ENCODE data around the gene PPP1R13B. TPM values are rescaled to one million over a fixed set of nuclear protein-coding genes. Genes with fewer than 3 reads are reported as not detected.

PPP1R13B gene
- total and polyA plus RNA-seq, 7 experiments from 2014 or later = 3.3 to 26.8 (median 16.9) TPM

DNA sequence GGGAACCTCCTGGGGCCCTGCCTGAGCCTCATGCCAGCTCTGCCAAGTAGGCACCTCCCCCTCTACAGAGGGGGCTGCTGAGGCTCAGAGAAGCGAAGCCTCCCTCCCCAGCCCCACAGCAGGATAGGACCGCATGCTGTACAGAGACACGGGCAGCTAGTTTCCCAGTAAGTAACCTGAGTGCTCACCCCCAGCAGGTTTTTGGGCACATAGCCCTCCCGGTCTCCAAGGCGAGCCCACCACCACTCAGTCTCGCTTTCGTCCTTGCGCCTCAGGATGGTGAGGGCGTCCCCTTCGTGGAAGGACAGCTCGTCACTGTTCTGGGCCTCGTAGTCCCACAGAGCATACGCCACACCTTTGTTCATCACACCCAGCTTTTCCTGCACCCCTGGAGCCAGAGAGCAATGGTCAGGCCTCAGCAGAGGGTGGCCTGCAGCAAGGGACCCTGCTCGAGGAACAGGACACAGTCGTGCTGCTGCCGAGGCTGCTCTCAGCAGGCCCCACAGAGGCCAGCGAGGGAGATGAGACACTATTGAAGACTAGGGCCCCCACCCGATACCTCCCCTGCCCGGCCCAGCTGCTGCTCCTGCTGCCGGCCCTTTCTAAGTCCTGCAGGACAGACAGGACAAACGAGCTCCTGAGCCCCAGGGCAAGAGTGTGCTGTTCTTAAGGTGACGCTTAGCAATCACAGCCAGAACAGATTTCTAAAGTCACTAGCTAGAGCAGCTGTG, 111.4 kb downstream of the PPP1R13B start:
- intact Hi-C loops (cut with micrococcal nuclease) = no loop called here
- Histone ChIP-seq H3K4me1 (ENCODE audit: control insufficient read depth in 2 of 2, insufficient read depth in 2 of 2, low read length in 2 of 2) (no peaks in the 10 kb centered on the region), H3K27ac (ENCODE audit: low read depth, low read length) (no peak overlapping the region), H3K27me3 (ENCODE audit: control insufficient read depth in 2 of 2, insufficient read depth in 2 of 2, low read length in 2 of 2) (no peaks in the 10 kb centered on the region), H3K36me3 (ENCODE audit: control insufficient read depth in 2 of 3, insufficient read depth in 3 of 3, low read length in 3 of 3) (peaks cover 0 to 78% (median 0%) of the 10 kb centered on the region in 3 experiments), H3K9me3 (ENCODE audit: control insufficient read depth in 2 of 3, low read length in 3 of 3) (no peaks in the 10 kb centered on the region), H3K4me3 (ENCODE audit: low read length) (no peak overlapping the region)
- H3K4me3 Mint-ChIP-seq = no peak overlapping the region
- no peak overlapping the region for H3K27ac Mint-ChIP-seq
- ATAC-seq (no peak), DNase-seq (no peak)
- ChIA-PET CTCF (no interaction called here), POLR2A (no interaction called here)
- no peaks in the 10 kb centered on the region for H3K4me1 Mint-ChIP-seq
- peaks cover 0 to 1% (median 0%) of the 10 kb centered on the region in 11 donors for H3K9me3 Mint-ChIP-seq
- peaks cover 0 to 30% (median 8%) of the 10 kb centered on the region in 5 donors for H3K36me3 Mint-ChIP-seq
- no peaks in the 10 kb centered on the region for H3K27me3 Mint-ChIP-seq

DNA sequence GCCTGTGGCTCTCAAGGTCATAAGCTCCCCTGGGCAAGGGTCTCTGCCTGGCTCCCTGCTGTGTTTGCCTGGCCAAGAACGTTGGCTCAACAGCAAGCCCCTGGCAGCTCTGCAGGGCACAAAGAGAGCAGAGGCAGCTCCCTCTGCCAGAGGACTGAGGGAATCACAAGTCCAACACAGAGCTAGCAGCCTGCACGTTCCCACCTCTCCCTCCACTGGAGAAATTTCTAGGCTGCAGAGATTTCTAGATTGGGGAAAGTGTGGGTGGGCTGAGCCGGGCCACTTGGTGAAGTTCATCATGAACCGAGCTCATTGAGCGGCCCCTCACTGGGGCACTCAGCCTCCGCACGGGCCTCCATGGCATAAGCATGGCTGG, 111.9 kb downstream of the PPP1R13B start:
- H3K27me3 ChIP-seq (ENCODE audit: control insufficient read depth in 2 of 2, insufficient read depth in 2 of 2, low read length in 2 of 2) = no peaks in the 10 kb centered on the region
- H3K4me1 ChIP-seq (ENCODE audit: control insufficient read depth in 2 of 2, insufficient read depth in 2 of 2, low read length in 2 of 2) = no peaks in the 10 kb centered on the region
- no peak for DNase-seq
- no peak overlapping the region for H3K27ac Mint-ChIP-seq
- no peak for ATAC-seq
- H3K9me3 ChIP-seq (ENCODE audit: control insufficient read depth in 2 of 3, low read length in 3 of 3) = no peaks in the 10 kb centered on the region
- H3K36me3 ChIP-seq (ENCODE audit: control insufficient read depth in 2 of 3, insufficient read depth in 3 of 3, low read length in 3 of 3) = peaks cover 0 to 72% (median 0%) of the 10 kb centered on the region in 3 experiments
- H3K27me3 Mint-ChIP-seq = no peaks in the 10 kb centered on the region
- no peak overlapping the region for H3K4me3 Mint-ChIP-seq
- no peak overlapping the region for H3K4me3 ChIP-seq (ENCODE audit: low read length)
- H3K36me3 Mint-ChIP-seq = peaks cover 0 to 26% (median 6%) of the 10 kb centered on the region in 5 donors
- no peaks in the 10 kb centered on the region for H3K4me1 Mint-ChIP-seq
- peaks cover 0 to 1% (median 0%) of the 10 kb centered on the region in 11 donors for H3K9me3 Mint-ChIP-seq
- ChIA-PET POLR2A (no interaction called here), CTCF (no interaction called here)
- H3K27ac ChIP-seq (ENCODE audit: low read depth, low read length) = no peak overlapping the region
- intact Hi-C loops (cut with micrococcal nuclease) = no loop called here

DNA sequence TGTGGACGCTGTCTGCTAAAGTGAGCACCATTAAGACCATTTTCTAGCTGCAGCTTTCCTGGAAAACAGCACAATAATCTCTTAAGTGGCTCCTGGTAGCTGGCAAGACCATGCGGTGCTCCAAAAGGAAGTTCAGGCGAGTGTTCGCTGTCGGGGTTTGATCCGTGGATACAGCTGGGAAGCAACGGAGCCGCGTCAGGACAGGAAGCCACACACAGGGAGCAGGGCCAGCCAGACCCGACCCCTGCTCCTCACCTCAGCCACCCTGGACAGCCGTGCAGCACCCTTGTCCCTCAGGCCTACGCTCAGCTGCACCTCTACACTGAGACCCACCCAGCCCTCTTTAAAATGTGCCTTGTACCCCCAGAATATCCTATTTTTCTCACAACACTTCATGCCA, 112.4 kb downstream of the PPP1R13B start:
- ChIA-PET POLR2A (no interaction called here), CTCF (no interaction called here)
- peaks cover 0 to 24% (median 4%) of the 10 kb centered on the region in 5 donors for H3K36me3 Mint-ChIP-seq
- Histone ChIP-seq H3K9me3 (ENCODE audit: control insufficient read depth in 2 of 3, low read length in 3 of 3) (no peaks in the 10 kb centered on the region), H3K27me3 (ENCODE audit: control insufficient read depth in 2 of 2, insufficient read depth in 2 of 2, low read length in 2 of 2) (no peaks in the 10 kb centered on the region), H3K4me1 (ENCODE audit: control insufficient read depth in 2 of 2, insufficient read depth in 2 of 2, low read length in 2 of 2) (no peaks in the 10 kb centered on the region), H3K36me3 (ENCODE audit: control insufficient read depth in 2 of 3, insufficient read depth in 3 of 3, low read length in 3 of 3) (peaks cover 0 to 68% (median 0%) of the 10 kb centered on the region in 3 experiments), H3K4me3 (ENCODE audit: low read length) (no peak overlapping the region), H3K27ac (ENCODE audit: low read depth, low read length) (no peak overlapping the region)
- peaks cover 0 to 1% (median 0%) of the 10 kb centered on the region in 11 donors for H3K9me3 Mint-ChIP-seq
- H3K27me3 Mint-ChIP-seq = no peaks in the 10 kb centered on the region
- ATAC-seq (no peak), DNase-seq (no peak)
- intact Hi-C loops (cut with micrococcal nuclease) = no loop called here
- H3K4me1 Mint-ChIP-seq = no peaks in the 10 kb centered on the region
- peak overlapping the region in 1 of 9 donors; percentile 68 for H3K27ac Mint-ChIP-seq
- no peak overlapping the region for H3K4me3 Mint-ChIP-seq

DNA sequence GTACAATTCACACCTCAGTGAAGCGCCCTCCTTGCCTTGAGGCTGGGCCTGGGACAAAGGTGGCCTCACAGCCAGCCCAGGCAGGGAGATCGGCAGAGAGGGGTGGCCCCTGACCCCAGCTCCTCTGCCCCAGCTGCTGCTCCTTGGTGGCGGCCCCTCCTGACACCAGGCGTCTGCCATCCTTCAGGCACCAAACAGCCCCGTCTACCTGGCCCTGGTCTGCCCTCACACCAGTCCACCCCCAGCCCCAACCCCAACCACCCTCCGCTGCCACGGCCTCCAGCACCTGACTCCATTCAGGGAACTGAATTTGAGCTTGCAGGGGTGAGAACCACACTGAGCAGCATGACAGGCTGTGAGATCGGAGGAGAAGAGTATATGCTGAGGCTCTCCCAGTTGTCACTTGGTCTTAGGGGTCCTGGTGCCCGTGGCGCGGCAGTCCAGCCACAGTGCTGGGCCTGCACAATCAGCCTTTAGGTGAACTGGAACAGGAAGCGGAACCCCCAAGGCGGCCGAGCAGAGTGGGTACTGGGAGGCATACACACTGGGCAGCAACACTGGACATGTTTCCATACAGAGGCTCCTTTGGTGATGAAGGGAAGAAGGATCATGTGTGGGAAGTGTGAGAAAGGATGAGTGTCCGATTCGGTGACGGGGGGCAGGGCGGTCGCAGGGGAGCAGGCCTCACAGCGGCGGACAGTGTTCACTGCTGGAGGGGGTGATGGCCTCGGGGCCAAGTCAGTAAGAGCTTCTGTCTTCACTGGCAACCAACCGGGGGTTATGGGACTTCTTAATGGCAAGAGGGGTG, 113.1 kb downstream of the PPP1R13B start:
- Histone ChIP-seq H3K27ac (ENCODE audit: low read depth, low read length) (no peak overlapping the region), H3K4me3 (ENCODE audit: low read length) (no peak overlapping the region), H3K27me3 (ENCODE audit: control insufficient read depth in 2 of 2, insufficient read depth in 2 of 2, low read length in 2 of 2) (no peaks in the 10 kb centered on the region), H3K4me1 (ENCODE audit: control insufficient read depth in 2 of 2, insufficient read depth in 2 of 2, low read length in 2 of 2) (no peaks in the 10 kb centered on the region), H3K9me3 (ENCODE audit: control insufficient read depth in 2 of 3, low read length in 3 of 3) (no peaks in the 10 kb centered on the region), H3K36me3 (ENCODE audit: control insufficient read depth in 2 of 3, insufficient read depth in 3 of 3, low read length in 3 of 3) (peaks cover 0 to 66% (median 0%) of the 10 kb centered on the region in 3 experiments)
- CTCF ChIA-PET = no interaction called here
- ATAC-seq (peak; percentile 19), DNase-seq (no peak)
- H3K4me3 Mint-ChIP-seq = no peak overlapping the region
- no peaks in the 10 kb centered on the region for H3K27me3 Mint-ChIP-seq
- POLR2A ChIA-PET = no interaction called here
- intact Hi-C loops (cut with micrococcal nuclease) = no loop called here
- H3K36me3 Mint-ChIP-seq = peaks cover 0 to 24% (median 4%) of the 10 kb centered on the region in 5 donors
- H3K9me3 Mint-ChIP-seq = peaks cover 0 to 1% (median 0%) of the 10 kb centered on the region in 11 donors
- H3K27ac Mint-ChIP-seq = peak overlapping the region in 2 of 9 donors; percentile 38 to 68
- H3K4me1 Mint-ChIP-seq = peaks cover 0 to 6% (median 0%) of the 10 kb centered on the region in 7 donors

DNA sequence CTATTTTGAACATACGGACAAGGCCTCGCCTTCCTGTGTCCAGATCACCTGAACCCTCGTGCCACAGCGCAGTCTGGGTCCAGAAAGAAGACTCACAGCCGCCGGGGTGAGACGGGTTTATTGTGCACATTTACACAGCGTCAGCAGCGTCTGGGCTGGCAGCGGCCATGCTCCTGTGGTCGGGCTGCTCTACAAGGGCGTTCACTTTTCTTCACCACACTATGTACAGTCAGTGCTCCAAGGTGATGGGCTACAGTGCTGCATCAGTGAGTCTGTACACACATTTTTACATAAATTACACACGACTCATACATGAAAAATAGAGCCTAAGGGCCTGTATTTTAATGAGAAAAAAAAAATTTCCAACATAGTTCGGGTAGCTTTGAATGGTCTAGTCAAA, 113.7 kb downstream of the PPP1R13B start:
- peaks cover 0 to 28% (median 4%) of the 10 kb centered on the region in 5 donors for H3K36me3 Mint-ChIP-seq
- intact Hi-C loops (cut with micrococcal nuclease) = no loop called here
- peaks cover 0 to 66% (median 0%) of the 10 kb centered on the region in 3 experiments for H3K36me3 ChIP-seq (ENCODE audit: control insufficient read depth in 2 of 3, insufficient read depth in 3 of 3, low read length in 3 of 3)
- peaks cover 0 to 1% (median 0%) of the 10 kb centered on the region in 11 donors for H3K9me3 Mint-ChIP-seq
- no peak for DNase-seq
- H3K4me3 Mint-ChIP-seq = no peak overlapping the region
- H3K27me3 Mint-ChIP-seq = no peaks in the 10 kb centered on the region
- H3K4me1 Mint-ChIP-seq = peaks cover 0 to 7% (median 0%) of the 10 kb centered on the region in 7 donors
- H3K4me3 ChIP-seq (ENCODE audit: low read length) = no peak overlapping the region
- no peaks in the 10 kb centered on the region for H3K27me3 ChIP-seq (ENCODE audit: control insufficient read depth in 2 of 2, insufficient read depth in 2 of 2, low read length in 2 of 2)
- ATAC-seq = no peak
- no peaks in the 10 kb centered on the region for H3K9me3 ChIP-seq (ENCODE audit: control insufficient read depth in 2 of 3, low read length in 3 of 3)
- peak overlapping the region in 1 of 9 donors; percentile 49 for H3K27ac Mint-ChIP-seq
- ChIA-PET POLR2A (no interaction called here), CTCF (no interaction called here)
- H3K27ac ChIP-seq (ENCODE audit: low read depth, low read length) = no peak overlapping the region
- no peaks in the 10 kb centered on the region for H3K4me1 ChIP-seq (ENCODE audit: control insufficient read depth in 2 of 2, insufficient read depth in 2 of 2, low read length in 2 of 2)

DNA sequence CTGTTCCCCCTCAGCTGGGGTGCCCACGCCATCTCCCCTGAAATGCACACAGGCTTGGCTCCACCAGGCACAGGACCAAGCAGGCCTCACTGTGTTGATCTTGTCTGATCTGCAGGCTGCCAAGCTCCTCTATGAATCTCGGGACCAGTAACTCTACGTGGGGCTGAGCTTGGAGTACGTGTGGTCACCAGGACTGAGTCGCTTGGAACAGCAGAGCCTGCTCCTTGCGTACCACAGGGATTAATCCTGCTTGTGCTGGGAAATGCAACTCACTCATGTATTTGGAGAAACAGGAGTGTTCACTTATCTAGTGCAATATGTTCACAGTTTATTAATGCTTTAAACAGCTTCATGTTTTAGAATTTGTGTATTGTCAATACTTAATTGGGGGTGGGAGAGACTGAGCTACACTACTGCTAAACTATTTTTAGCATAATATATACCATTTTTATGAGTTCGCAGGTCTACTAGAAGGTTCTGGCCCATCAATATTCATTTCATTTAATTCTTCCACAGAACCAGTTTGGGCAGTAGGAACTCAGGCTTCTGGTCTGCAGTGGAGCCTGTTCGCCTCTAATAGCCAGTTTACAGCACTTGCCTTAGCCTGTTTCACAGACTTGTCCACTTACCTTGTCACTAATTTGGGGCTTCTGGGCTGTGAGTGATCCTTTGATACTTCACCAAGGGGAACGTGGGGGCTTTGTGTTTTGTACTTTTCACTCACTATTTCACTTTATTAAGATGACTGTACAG, 114.3 kb downstream of the PPP1R13B start:
- H3K36me3 ChIP-seq (ENCODE audit: control insufficient read depth in 2 of 3, insufficient read depth in 3 of 3, low read length in 3 of 3) = peaks cover 0 to 65% (median 0%) of the 10 kb centered on the region in 3 experiments
- Mint-ChIP-seq H3K36me3 (peaks cover 0 to 22% (median 4%) of the 10 kb centered on the region in 5 donors), H3K4me3 (no peak overlapping the region), H3K4me1 (peaks cover 0 to 7% (median 0%) of the 10 kb centered on the region in 7 donors), H3K27ac (peak overlapping the region in 3 of 9 donors; percentile 48 to 55 (median 49)), H3K9me3 (no peaks in the 10 kb centered on the region), H3K27me3 (no peaks in the 10 kb centered on the region)
- H3K4me3 ChIP-seq (ENCODE audit: low read length) = no peak overlapping the region
- H3K27ac ChIP-seq (ENCODE audit: low read depth, low read length) = no peak overlapping the region
- no peak for DNase-seq
- no peaks in the 10 kb centered on the region for H3K9me3 ChIP-seq (ENCODE audit: control insufficient read depth in 2 of 3, low read length in 3 of 3)
- ChIA-PET POLR2A (no interaction called here), CTCF (interaction anchor here (1.0 kb wide), 1 partner anchor 12 kb away, joined by 3 read pairs; no protein-coding TSS in a partner anchor)
- intact Hi-C loops (cut with micrococcal nuclease) = no loop called here
- no peaks in the 10 kb centered on the region for H3K27me3 ChIP-seq (ENCODE audit: control insufficient read depth in 2 of 2, insufficient read depth in 2 of 2, low read length in 2 of 2)
- no peaks in the 10 kb centered on the region for H3K4me1 ChIP-seq (ENCODE audit: control insufficient read depth in 2 of 2, insufficient read depth in 2 of 2, low read length in 2 of 2)
- ATAC-seq = no peak

Data from naive thymus-derived CD4-positive, alpha-beta T cell (primary cell).